HG03066 (cell line): ENCODE results near the gene BRMS1L.
"Not testable (repeated sequence)": the region's sequence is repeated elsewhere in the genome, so short reads cannot be mapped to it uniquely, and the experiment has no call there.

Source experiments
- ATAC-seq: cut with Tn5 transposase; IDR thresholded peaks from one replicate; pipeline ENCODE4 v1.9.1; 2021; ENCODE audit warnings: low read depth; ENCODE audit not compliant: unreplicated experiment

BRMS1L gene

GRCh38 chr14:35819591-35820540 lies 6.3 kb upstream of the BRMS1L start:
- ATAC-seq = no peak

DNA sequence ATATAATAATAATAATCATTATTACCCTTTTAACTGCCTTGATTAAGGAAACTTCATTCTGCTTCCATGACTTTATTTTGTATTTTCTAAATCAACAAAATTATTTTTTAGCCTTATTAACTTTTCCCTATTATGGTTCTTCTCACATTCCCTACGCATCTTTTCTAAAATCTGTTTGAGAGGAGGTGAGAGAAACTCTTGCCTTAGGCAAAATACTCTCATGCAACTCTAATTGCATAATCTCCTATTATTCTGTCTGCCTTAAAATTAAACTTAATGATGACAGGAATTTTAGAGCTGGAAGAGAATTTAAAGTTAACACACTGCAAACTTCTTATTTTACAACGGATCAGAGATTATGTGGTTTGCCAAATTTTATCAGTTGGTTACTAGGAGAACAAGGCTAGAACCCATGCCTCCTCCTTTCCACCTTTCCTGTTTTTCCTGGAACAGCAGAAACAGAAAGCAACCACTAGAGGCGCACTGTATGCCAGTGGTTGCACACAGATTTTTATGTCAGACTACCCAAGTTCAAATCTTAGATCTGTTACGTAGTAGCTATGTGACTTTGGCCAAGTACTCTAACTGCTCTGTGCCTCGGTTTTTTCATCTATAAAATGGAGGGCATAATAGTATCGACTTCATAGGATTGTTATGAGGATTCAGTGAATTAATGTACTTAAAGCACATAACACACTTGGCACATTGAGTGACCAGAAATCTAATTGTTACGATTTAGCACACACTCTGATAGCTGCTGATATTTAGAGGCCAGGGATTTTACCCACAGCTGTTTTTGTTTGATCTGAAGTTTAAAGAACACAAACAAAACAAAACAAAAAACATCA lies 4.3 kb upstream of the BRMS1L start:
- ATAC-seq = no peak

DNA sequence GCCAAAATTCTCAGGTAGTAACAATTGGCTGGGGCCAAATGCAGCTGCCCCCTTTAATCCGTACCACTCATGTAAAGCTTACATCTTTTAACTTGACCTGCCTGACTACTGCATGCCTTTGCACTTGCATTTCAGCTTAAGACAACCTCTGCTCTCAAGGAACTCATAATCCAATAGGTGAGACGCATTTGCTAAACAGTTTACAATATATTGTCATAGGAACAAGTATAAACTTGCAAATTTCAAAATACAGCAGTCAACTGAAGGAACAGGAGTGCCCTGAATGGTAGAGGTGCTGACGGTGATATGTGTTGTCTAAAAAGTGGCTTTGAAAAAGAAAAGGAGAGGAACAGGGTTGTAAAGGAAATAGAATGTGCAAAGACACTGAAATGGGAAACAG lies 3.6 kb upstream of the BRMS1L start:
- no peak for ATAC-seq

GRCh38 chr14:35824446-35825165 lies 1.5 kb upstream of the BRMS1L start:
- not testable (repeated sequence) for ATAC-seq

- ATAC-seq = no peak
Observed at GRCh38 chr14:35825968-35826217, 245 bp upstream of the BRMS1L start.

DNA sequence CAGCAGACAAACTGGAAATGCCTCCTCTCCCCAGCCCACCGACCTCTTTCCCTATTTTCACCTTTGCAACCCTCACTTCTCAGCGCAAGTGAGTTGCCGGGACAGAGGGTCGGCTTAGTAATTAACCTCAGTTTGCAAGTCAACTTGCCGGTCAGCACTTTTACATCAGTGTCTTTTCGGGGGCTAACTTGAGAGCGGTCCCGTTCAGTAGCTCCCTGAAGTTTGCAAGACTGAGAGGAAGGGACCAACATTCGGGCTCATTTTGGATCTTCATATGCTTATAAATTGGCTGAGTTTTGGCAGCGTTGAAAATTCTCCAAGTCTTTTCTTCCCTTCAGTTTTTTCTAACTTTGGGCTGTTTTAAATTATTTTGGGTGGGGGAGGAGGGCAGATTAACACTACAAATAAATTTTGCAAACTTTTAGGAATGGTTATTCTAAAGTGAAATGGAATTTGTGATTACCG lies 846 bp downstream of the BRMS1L start:
- no peak for ATAC-seq

GRCh38 chr14:35827678-35828472 lies 1.7 kb downstream of the BRMS1L start:
- no peak for ATAC-seq

- no peak for ATAC-seq
Observed at GRCh38 chr14:35829449-35829848, 3.3 kb downstream of the BRMS1L start.

- no peak for ATAC-seq
Observed at GRCh38 chr14:35835208-35835982, 9.3 kb downstream of the BRMS1L start.

DNA sequence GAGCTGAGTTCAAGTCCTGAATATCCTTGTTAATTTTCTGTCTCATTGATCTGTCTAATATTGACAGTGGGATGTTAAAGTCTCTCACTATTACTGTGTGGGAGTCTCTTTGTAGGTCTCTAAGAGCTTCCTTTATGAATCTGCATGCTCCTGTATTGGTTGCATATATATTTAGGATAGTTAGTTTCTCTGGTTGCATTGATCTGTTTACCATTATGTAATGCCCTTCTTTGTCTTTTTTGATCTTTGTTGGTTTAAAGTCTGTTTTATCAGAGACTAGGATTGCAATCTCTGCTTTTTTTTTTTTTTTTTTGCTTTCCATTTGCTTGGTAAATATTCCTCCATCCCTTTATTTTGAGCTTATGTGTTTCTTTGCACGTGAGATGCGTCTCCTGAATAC lies 15.6 kb downstream of the BRMS1L start:
- not testable (repeated sequence) for ATAC-seq

GRCh38 chr14:35842245-35842644 lies 16.1 kb downstream of the BRMS1L start:
- not testable (repeated sequence) for ATAC-seq

DNA sequence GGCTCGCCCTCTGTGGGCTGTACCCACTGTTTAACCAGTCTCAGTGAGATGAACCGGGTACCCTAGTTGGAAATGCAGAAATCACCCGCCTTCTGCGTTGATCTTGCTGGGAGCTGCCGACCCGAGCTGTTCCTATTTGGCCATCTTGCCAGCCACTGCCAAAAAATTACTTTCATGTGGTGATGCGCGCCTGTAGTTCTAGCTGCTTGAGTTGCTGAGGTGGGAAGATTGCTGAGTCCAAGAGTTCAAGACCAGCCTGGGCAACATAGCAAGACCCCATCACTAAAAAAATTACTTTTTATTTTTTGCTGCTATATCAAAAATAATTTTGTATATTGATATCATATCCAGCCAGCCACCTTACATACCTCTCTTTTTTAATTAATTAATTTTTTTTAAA lies 18.4 kb downstream of the BRMS1L start:
- ATAC-seq = no peak

DNA sequence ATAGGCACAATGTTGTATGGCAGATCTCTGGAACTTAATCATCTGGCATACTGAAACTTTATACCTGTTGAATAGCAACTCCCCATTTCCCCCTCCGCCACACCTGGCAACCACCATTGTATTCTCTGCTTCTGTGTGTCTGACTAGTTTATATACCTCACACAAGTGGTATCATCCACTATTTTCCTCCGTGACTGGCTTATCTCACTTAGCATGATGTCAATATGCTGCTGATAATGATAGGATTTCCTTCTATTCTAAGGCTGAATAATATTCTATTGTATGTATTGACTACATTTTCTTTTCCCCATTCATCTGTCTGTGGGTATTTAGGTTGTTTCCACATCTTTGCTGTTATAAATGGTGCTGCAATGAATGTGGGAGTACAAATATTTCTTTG lies 21.5 kb downstream of the BRMS1L start:
- ATAC-seq = no peak

- ATAC-seq = no peak
Observed at GRCh38 chr14:35849122-35849521, 23.0 kb downstream of the BRMS1L start.

- ATAC-seq = no peak
Observed at GRCh38 chr14:35851823-35852222, 25.7 kb downstream of the BRMS1L start.

- no peak for ATAC-seq
Observed at GRCh38 chr14:35853225-35853624, 27.1 kb downstream of the BRMS1L start.

DNA sequence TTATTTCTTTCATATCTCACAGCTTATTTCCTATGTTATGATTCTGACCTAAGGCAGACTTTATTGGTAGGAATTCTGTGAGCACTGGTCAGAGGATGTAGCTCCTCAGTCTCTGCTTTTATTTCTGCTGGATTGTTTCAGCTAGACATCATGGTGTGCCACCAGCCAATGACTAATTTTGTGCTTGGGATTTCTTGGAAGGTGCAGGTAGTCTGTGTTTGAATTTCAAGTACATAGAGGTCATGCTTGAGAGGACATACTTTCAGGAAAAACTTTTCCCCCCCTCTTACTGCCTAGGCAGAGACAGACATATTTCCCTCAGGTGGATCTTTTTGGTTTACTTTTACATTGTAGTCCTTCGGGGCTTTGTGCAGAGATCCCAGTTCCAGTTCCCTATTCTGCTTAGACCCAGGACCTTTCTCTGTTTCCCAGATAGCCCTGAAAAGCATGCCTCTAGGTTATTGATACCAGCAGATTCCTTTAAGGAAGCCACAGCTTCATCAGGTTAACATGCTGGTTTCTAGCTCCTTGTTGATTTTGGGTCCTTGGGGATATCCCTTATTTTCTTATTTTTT lies 28.6 kb downstream of the BRMS1L start:
- ATAC-seq = no peak

GRCh38 chr14:35855876-35856481 lies 29.8 kb downstream of the BRMS1L start:
- ATAC-seq = peak; percentile 97
